ENCODE measurements around the gene SLC9A8. TPM values are rescaled to one million over a fixed set of nuclear protein-coding genes. Genes with fewer than 3 reads are reported as not detected.

The SLC9A8 gene
- total and polyA plus RNA-seq, 9 of the 15 experiments (the other 6 are each of a cell fraction or from before 2014, with no cell fraction given): 0.56 to 9.7 (median 5.0) TPM

DNA sequence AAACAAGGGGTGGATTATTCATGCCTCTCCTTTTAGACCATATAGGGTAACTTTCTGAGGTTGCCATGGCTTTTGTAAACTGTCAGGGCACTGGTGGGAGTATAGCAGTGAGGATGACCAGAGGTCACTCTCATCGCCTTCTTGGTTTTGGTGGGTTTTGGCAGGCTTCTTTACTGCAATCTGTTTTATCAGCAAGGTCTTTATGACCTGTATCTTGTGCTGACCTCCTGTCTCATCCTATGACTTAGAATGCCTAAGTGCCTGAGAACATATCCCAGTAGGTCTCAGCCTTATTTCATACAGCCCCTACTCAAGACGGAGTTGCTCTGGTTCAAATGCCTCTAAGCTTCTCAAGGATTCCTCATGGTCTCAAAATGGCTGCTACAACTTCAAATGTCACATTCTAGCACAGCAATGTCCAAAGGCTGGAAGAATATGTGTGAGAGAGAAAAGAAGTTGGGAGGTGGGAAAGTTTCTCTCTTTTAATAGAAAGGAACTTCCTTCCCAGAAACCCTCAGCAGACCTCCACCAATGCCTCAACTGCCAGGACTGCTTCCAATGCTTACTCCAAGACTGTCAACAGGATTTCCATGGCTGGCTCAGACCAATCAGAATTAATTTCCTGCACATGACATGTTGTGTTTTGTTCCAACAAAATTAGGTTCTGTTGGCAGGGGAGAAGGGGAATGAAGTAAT lies 46.6 kb upstream of the SLC9A8 start (continued):
- TF ChIP-seq ZNF133 (CRISPR knock-in tag; IDR thresholded peaks at IDR 0.05) (no peak), TAF1 (IDR thresholded peaks at IDR 0.05; ENCODE audit: control insufficient read depth, extremely low read depth, insufficient read depth, low read length, severe bottlenecking) (no peak), RFX1 (IDR thresholded peaks at IDR 0.05) (peak; percentile 72), ZBTB9 (CRISPR knock-in tag; IDR thresholded peaks at IDR 0.05) (peak; percentile 76; the same call in 1 of the 2 replicates), NBN (IDR thresholded peaks at IDR 0.05; ENCODE audit: low read depth) (no peak), HMG20B (CRISPR knock-in tag; IDR thresholded peaks at IDR 0.05) (no peak), ZBTB17 (CRISPR knock-in tag; IDR thresholded peaks at IDR 0.05) (peak; percentile 40; the same call in 1 of the 2 replicates), CXXC5 (CRISPR knock-in tag; IDR thresholded peaks at IDR 0.05) (peak; percentile 35), THRB (CRISPR knock-in tag; conservative IDR thresholded peaks at IDR 0.05) (0 out of 2 replicates have a peak, but pooled peaks have one; percentile 55), TOE1 (IDR thresholded peaks at IDR 0.05; ENCODE audit: borderline replicate concordance) (no peak), TOE1 (CRISPR knock-in tag; IDR thresholded peaks at IDR 0.05; ENCODE audit: borderline replicate concordance, low read depth) (no peak), ATF4 (CRISPR knock-in tag; IDR thresholded peaks at IDR 0.05) (peak; percentile 7; the same call in 1 of the 2 replicates), ZNF668 (CRISPR knock-in tag; IDR thresholded peaks at IDR 0.05) (peak; percentile 72; the same call in 1 of the 2 replicates), ZNF639 (CRISPR knock-in tag; conservative IDR thresholded peaks at IDR 0.05 in 1 of 2, IDR thresholded peaks at IDR 0.05 in 1 of 2) (peak in 1 of 2 experiments; percentile 67; a peak in 1 of 4 replicates), ETV5 (CRISPR knock-in tag; IDR thresholded peaks at IDR 0.05; ENCODE audit: low read depth) (0 out of 2 replicates have a peak, but pooled peaks have one; percentile 14), DMBX1 (CRISPR knock-in tag; IDR thresholded peaks at IDR 0.05; ENCODE audit: borderline replicate concordance) (peak; percentile 65; the same call in 1 of the 2 replicates), NFRKB (IDR thresholded peaks at IDR 0.05; ENCODE audit: low read depth) (0 out of 2 replicates have a peak, but pooled peaks have one; percentile 43), KLF6 (CRISPR knock-in tag; IDR thresholded peaks at IDR 0.05; ENCODE audit: borderline replicate concordance) (peak; percentile 49; the same call in 1 of the 2 replicates)
- TF ChIP-seq, protein P1, sequence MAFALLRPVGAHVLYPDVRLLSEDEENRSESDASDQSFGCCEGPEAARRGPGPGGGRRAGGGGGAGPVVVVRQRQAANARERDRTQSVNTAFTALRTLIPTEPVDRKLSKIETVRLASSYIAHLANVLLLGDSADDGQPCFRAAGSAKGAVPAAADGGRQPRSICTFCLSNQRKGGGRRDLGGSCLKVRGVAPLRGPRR (CRISPR knock-in tag; IDR thresholded peaks at IDR 0.05): 0 out of 2 replicates have a peak, but pooled peaks have one; percentile 22
- TF ChIP-seq, protein P2, sequence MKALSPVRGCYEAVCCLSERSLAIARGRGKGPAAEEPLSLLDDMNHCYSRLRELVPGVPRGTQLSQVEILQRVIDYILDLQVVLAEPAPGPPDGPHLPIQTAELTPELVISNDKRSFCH (CRISPR knock-in tag; IDR thresholded peaks at IDR 0.05): no peak
- TF ChIP-seq, protein P2 (tag; IDR thresholded peaks at IDR 0.05): 0 out of 2 replicates have a peak, but pooled peaks have one; percentile 61

All from K562 (cell line).